ENCODE data around the gene DDX10.

The DDX10 gene

DNA sequence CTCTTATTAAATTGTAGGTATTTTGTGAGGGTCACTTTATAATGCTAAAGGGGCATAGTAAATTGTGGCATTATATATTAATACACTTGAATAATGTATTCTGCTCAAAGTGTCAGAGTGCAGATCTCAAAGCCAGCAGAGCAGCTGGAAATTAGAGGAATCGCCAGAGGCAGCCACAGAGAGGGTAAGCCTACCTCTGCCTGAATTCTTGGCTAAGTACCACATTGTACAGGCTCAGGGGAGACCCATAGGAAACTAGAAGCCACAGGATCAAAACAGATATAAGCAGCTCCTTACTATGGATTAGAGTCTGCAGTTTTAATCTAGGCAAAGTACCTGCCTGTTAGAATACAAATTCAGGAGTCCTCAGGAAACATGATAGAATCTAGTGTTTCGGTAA, 249.3 kb downstream of the DDX10 start:
- DNase-seq, result no peak

DNA sequence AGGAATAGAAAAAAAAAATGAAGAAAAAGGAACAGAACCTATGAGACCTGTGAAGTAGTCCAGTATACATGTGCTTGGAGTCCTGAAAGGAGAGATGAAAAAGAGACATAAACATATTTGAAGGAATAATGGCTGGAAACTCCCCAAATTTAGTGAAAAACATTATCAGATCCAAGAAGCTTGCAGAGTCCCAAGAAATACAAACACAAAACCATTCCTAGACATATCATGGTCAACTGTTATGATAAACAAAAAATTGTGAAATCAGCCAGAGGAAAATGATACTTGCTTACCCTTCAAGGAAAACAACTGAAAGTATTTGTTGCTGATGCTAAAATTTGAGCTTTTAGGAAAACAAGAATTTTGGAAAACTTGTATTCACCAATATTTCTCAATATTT, 250.1 kb downstream of the DDX10 start:
- DNase-seq, result no peak

DNA sequence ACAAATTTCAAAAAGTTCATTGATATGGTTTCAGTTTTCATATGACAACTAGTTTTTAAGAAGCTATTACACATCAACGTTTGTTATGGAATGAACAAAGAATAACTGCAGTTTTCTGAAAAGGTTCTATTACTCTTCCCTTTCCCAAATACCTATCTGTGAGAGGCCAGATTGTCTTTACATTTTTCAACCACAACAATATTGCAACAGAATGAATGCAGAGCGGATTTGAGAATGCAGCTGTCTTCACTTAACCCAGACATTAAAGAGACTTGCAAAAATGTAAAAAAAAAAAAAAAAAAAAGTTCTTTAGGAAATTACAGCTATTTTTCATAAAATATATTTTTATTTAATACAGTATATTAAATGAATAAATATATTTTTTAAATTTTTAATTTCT, 250.8 kb downstream of the DDX10 start:
- no peak for DNase-seq

DNA sequence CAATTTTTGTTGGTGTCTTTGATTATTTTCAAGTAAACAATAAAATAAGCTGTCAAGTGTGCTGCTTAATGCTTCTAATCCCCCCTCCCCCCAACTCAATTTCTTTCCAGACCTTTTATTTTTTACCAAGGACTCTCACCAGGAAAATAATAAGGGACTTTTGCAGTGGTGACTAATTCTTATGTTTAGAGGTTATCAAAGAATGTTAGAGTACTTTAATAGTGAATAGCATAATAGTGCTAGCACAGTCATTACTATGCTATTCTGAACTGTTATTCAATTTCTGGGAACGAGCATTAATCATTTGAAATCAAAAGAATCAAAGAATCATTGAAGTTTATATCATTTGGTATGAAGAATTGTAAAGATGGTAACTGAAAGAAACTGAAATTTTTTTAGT, 251.4 kb downstream of the DDX10 start:
- no peak for DNase-seq

DNA sequence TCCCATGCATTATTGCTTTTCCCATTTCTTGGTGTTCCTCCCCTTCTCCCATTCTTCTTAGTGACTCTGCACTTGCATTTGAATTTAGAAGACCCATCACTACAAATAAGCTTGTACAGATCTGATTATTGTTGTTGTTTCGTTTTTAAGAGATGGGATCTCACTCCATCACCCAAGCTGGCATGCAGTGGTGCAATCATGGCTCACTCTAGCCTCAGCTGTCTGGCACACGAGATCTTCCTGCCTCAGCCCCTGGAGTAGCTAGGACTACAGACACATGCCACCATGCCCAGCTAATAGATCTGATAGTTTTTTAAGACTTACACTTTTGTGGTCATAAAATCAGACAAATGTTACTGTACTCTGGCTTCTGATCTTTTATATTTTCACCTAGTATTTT, 252.1 kb downstream of the DDX10 start:
- no peak for DNase-seq

DNA sequence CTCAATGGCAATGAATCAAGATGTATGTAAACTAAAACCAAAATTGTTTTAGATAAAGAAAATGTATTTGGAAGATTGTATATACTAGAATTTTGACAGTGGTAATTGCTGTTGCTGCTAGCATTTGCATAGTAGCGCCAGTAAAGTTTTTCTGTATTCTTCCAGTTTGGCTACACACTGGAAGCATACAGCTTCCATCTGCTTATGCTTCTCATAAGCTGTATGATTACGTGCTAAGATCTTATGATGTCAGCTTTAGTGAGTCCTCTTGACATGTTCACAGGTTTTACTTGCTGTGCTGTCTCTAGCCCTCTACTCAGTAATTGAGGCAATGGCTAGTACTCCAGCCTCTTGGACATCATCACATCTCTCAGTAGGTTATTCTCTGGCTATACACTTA, 256.3 kb downstream of the DDX10 start:
- DNase-seq, result no peak

DNA sequence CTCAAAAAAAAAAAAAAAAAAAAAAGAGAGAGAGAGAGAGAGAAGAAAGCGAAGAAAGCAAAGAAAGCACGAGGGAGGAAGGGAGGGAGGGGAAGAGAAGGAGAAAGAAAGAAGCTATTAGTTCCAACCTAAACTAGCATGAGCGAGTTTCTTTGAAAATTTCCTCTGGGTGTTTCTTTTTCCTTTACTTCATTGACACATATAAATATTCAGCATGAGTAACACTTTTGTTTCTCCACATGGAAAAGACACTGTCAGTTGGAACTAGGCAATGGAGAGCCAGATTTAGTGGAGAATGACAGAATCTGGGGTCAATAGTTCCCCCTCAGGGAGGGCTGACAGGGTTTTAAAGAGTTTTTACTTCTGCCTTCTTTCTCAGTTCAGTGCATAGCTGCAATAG, 257.4 kb downstream of the DDX10 start:
- no peak for DNase-seq

DNA sequence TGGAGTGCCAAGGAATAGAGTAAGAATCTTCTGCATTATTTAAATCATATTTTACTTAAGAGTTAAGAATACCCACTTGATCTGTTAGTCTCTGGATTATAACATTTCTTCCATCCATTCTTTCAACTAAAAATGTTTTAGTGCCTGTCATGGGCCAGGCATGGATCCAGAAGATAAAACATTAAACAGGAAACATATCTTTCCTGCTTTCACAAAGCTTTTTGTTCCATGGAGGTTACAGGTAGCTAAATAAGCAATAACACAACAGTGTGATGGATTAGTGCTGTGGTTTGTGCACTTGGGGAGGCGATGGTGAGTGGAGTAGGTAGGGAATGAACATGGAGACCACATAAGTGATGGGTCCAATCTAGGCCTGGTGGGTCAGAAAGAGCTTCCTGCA, 258.5 kb downstream of the DDX10 start:
- no peak for DNase-seq

DNA sequence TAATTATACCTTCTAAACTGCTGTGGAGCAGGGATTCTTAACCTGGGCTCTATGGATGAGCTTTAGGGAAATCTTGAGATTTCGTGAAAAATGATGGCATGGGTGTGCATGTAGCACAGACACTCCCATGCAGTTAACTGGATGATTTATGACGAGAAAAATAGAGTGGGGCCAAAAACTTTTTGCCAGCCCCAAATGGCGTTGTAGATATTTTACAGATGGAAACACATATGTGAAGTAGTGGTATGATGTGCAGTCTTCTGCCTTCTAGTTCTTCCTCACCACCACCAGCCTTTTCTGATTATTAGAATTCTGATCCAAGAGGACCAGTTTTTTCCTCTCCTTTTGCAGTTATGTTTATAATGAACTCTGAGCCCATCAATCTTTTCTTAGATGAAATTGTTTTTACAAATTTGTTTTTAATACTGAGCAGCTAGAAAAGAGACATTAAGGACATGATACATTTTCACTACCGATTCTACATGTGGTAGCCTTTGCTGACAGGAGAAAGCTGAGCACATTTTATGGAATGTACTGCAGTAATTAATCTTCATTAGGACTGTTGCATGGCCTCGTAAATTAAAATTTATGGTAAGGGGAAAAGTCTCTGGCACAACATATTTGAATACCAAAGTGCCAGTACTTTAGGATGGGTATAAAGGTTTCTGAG, 261.4 kb downstream of the DDX10 start:
- no peak for DNase-seq

DNA sequence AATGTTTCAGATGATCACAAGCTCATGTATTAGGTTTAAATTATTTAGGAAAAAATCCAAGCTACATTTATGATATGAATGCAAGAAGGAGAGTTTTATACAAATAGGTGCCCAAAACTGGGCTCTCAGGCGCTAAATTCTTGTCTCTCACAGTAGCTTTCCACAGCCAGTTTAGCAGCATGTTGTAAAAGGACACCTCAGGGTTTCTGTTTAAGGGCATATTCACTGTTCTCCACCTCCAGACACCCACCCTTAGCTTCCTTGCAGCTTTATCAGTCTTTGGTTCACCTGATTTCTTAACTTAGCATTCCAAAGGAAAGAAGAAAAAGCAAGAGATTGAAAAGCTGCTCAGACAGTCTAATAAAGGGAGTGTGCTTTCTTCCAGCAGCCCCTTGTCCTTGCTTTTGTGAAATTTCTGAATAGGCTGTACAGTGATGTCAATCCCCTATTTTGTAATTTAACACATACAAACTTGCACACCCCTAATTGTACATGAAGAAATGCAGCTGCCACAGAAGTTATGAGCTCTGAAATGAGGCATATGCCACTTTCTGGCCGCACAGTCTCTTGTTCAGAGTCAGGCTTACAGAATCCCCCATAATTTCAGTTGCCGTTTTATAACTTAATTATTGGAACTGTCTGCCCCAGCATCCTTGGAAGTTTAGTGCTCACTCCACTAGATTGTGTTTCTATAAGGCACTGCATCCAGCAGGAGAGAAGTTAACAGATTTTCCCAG, 262.1 kb downstream of the DDX10 start:
- DNase-seq, result no peak

DNA sequence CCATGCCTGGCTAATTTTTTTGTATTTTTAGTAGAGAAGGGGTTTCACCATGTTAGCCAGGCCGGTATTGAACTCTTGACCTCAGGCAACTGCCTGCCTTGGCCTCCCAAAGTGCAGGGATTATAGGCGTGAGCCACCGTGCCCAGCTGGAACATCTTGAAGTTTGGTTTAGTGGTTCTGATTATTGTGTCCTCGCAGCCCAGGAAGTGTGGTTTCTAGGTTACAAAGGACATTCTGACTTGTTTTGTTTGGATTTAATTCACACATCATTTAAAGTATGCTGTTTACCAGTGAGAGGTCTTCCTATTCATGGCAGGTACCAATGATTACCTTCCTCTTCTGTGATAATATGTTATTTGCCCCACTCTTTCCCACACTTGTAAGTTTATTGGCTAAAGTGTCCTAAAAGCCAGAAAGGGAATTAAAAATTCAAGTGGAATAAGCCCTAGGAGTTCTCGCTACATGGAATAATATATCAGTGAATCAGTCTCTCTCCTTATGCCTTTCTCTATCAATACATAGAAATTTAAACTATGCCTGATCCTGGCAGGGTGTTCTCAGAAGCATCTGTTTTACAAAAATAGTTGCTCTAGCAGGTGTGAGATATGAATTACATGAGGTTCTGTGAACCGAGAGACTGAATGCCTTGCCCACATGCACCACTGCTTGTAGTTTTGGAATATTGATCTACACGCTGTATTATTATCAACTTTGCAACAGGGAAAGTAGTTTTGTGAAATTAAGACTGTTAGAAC, 263.1 kb downstream of the DDX10 start:
- DNase-seq, result no peak

DNA sequence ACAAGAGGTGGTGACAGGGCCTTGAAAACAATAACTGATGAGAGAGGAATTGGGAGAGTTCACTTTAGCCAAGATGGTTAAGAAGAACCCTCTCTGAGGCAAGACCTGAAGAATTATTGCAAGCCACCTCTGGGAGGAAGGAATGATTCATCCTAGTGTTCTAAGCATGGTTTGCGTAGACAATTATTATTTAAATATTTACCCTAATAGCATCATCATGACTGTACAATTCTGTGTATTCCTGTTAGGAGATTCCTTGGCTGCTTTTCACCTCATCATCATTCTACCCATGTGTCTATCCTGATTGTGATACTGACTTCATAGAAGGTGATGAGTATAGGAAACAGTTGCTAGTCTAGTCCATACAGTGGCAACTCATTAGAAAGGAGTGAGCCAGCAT, 264.4 kb downstream of the DDX10 start:
- peak; percentile 63 for DNase-seq

DNA sequence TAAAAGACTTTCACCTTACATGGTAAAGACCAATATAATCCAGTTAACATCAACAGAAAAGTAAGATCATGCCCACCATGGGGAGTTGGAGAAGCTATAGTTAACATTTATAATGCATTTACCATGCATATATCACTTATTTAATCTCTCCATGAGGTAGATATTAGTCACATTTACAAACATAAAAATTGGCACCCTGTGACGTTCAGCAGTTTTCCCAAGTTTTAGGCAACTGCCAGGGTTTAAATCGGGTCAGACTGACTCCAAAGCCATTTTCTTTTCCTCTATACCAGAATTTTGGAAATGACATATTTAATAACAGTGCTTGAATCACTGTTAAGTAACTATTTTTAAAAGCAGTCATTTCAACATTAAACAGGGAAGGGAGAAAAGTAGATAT, 266.3 kb downstream of the DDX10 start:
- no peak for DNase-seq

DNA sequence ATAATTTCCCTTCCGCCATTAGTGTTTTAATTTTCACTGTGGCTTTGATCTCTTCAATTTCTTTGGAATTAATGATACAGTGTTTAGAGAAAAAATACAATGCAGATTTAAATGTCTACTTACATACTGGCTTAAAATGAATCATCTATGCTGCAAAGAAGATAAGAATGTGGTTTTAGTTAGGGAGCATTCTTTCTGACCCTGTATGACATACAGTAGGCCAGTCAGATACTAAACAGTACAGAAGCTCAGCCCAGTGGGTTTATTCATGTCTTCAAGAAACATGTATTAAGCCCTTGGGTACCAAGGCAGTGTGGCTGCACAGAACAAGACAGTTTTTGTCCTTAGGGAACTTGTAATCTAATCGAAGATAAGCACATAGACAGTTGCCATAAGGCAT, 268.8 kb downstream of the DDX10 start:
- no peak for DNase-seq

DNA sequence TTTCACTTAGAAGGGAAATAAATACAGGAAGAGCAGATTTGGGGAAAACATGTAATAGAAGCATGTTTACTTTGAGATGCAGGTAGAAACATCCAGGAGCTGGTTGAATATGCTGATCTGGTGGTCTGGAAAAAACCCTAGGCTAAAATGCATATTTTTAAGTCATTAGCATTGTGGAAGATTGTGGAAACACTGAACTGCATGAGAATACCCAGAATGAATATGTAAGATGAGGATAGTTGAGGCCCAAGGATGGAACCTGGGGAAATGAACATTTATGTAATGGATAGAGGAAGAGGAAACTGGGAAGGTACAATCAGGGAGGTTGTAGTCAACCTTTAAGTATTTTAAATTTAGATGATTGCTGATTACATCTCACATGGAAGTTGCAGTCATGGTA, 269.4 kb downstream of the DDX10 start:
- DNase-seq, result no peak

DNA sequence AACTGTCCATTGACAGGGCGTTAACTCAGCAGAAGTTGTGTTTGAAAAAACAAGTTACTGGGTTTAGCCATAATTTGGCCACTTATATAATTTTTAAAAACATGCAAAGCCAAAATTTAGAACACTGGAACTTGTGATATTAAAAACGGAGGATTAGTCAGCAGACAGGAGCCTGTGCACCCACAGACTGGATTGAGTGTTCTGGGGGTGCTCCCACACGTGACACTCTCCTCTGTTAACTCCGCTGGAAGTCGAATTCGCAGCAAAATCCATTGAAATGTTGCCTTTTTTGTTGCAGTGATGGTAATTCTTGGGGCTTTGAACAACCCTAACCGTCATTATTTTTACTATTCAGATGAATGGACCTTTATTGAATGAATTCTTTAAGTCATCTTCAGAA, 269.8 kb downstream of the DDX10 start:
- DNase-seq, result no peak

DNA sequence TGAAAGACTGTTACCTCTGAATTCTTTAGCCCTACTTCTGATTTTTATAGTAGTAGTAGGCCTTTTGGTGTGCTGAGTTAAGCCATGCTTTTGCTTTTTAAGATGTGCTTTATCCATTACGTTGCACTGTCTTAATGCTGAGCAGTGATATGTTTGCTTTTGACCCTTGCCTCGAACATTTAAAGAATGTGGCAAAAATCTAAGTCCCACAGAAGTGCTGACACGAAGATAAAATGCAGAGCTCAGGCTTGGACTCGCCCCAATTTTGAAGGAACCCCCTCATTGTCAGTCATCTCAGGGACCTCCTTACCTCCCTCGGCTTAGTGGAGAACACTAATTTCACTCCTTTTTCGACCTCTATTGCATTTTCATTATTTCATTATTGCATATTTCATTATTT, 272.9 kb downstream of the DDX10 start:
- no peak for DNase-seq

DNA sequence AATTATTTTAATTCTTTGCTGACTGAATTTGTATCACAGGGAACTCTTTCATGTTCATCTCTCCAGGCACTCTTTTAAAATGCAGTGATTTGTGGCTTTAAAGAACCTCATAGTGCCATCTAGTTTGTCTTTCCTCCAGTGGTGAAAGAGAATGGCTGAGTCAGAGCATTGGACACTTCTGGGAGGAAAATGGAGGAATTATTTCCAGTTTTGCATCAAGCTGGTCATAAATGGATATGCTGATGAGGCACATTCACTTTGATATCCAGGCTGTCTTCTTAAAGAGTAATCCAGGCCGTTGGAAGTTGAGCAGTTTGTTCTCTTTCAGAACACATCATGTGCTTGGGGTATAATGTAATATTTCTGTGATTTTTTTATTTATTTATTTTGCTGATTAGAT, 273.7 kb downstream of the DDX10 start:
- no peak for DNase-seq

DNA sequence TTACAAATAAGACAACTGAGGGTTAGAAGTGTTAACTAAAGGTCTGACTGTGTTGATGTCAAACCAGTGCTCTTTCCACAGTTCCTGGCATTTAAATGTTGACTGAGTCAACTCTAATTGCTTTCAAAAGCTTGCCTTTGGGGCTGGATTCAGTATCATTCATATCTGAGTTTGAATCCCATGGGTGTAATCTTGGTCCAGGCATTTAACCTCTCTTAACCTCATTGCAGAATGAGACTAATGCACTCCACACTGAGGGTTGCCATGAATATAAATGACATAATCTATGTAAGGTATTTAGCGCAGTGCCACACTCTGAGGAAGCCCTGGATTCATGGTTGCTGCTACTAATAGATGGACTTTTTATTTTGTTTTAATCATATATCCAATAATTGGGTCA, 274.3 kb downstream of the DDX10 start:
- DNase-seq, result no peak

DNA sequence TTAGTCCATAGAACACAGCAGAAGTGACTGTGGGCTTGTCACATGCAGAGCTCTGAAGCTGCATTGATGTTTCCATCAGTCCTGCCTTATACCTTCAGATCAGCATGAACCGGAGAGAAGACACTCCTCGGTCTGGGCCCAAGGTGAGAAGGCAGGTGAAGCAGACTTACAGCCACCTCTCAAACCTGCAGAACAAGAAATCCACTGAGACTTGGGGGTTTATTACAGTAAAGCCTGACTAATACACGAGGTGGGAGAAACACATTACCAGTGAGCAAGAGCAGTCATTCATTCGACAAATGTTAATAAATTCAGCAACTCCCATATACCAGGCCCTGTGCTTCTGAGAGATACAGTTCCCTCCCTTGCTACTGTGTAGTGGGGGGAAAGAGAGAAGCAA, 279.0 kb downstream of the DDX10 start:
- no peak for DNase-seq

DNA sequence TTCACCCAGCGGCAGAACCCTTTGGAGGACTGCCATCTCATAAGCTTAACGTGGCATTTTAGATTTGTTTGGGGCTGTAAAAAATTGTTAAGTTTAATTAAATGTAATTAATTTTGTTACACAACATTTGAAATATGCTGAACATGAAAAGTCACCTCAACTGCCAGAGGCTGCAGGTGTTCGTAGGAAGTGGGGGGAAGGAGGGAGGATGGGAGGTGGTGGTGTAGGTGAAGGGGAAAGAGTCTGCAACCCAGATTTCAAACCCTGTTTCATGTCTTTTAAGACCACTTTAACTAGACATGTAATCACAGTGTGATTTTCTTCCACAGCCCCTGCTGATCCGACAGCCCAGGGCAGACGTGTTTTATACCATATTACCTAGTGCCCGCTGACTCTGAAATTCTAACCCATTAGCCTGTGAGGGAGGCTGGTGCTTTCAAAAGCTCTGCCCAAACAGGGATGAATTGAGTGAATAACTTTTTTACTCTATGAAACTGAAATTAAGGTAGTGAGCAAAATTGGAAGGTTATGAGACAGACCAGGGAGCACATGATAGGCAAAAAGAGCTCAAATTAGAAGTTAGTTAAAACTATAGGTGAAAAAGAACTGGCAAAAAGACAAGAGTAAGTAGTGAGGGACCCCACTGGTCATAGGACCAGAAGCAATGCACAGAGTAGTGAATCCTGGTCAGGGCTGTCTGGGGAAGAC, 279.8 kb downstream of the DDX10 start:
- DNase-seq, result no peak

DNA sequence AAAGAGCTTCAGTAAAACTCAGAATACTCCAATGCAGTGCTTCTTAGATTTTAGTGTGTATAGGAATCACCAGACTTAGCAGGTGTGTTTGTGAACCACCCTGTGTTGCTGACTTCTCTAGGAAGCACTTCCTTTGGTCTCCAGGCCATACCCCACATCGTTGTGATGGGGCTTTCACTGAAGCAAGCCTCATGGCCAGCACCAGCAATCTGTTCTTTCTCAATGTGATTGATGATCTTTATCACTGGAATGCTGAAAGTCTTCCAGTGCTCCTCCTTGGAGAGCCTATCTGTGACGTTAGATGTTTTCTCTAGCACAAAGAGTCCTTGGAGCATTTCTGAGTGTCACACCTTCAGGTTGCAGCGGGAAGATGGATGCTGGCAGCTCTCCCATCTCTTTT, 280.5 kb downstream of the DDX10 start:
- DNase-seq, result no peak
